ENCODE measurements around the gene NDUFV3. TPM values are rescaled to one million over a fixed set of nuclear protein-coding genes. Genes with fewer than 3 reads are reported as not detected.

NDUFV3 gene
- total and polyA plus RNA-seq, 2 of the 8 experiments (the other 6 are each of a cell fraction or from before 2014, with no cell fraction given) = 17.0 to 44.4 TPM

- no peak overlapping the region for H3K4ac ChIP-seq (replicated peaks; ENCODE audit: insufficient read length, low read depth, low read length)
- 94% methylated on average over 5 of the region's 5 CpGs; no CpG with 5 or more reads in 1 of the 2 experiments for WGBS, 2 experiments (ENCODE audit: extremely low coverage in 1 of 2, insufficient coverage in 1 of 2, insufficient read length in 1 of 2, insufficient replicate concordance in 2 of 2, low coverage in 1 of 2, low lambda C conversion rate in 2 of 2, missing lambda C conversion rate in 1 of 2)
- no peaks in the 10 kb centered on the region for H3K9me3 ChIP-seq (ENCODE audit: insufficient read depth in 2 of 2, low read depth in 1 of 2, low read length in 1 of 2)
- H3K27me3 ChIP-seq (replicated peaks in 1 of 4; ENCODE audit: control insufficient read depth in 3 of 4, extremely low read depth in 1 of 4, insufficient read depth in 3 of 4, low read length in 3 of 4) = no peaks in the 10 kb centered on the region
- H4K91ac ChIP-seq (replicated peaks; ENCODE audit: insufficient read length, low read length) = no peak overlapping the region
- no peak overlapping the region for H2BK15ac ChIP-seq (ENCODE audit: low read length)
- H3K56ac ChIP-seq (replicated peaks; ENCODE audit: insufficient read length, low read depth, low read length) = no peak overlapping the region
- POLR2A ChIA-PET (ENCODE audit: partially characterized antibody) = interaction anchor here (0.8 to 3.4 kb wide), 2 partner anchors 8 to 52 kb away, joined by 3 to 23 read pairs; partner anchors contain the start of gene WDR4
- H3K36me3 ChIP-seq (ENCODE audit: control insufficient read depth in 2 of 4, insufficient read depth in 4 of 4, low read length in 3 of 4) = no peaks in the 10 kb centered on the region
- no peak overlapping the region for H3K18ac ChIP-seq (ENCODE audit: extremely low read depth, low read length)
- no peak overlapping the region for H2BK5ac ChIP-seq (ENCODE audit: low read depth, low read length)
- H4K8ac ChIP-seq (ENCODE audit: extremely low read depth, insufficient read depth, low read length) = no peak overlapping the region
- H3K4me1 ChIP-seq (replicated peaks in 1 of 4; ENCODE audit: control insufficient read depth in 3 of 4, insufficient read depth in 4 of 4, low read length in 3 of 4) = no peaks in the 10 kb centered on the region
- H3K23ac ChIP-seq (ENCODE audit: insufficient read length) = no peak overlapping the region
- no peak overlapping the region for H4K5ac ChIP-seq (ENCODE audit: insufficient read length, low read depth, low read length)
- no peaks in the 10 kb centered on the region for H4K20me1 ChIP-seq (replicated peaks in 1 of 2; ENCODE audit: control insufficient read depth in 1 of 2, insufficient read depth in 2 of 2, low read length in 2 of 2)
- H2BK12ac ChIP-seq (ENCODE audit: low read depth, low read length) = no peak overlapping the region
- no peaks in the 10 kb centered on the region for H3K79me1 ChIP-seq (ENCODE audit: low read depth, low read length)
- CTCF ChIA-PET (ENCODE audit: partially characterized antibody) = no interaction called here
- H2BK120ac ChIP-seq (replicated peaks; ENCODE audit: low read depth, low read length) = no peak overlapping the region
- no peak overlapping the region for H3K14ac ChIP-seq (ENCODE audit: insufficient read length)
- H3K23me2 ChIP-seq (ENCODE audit: low read depth, low read length) = no peaks in the 10 kb centered on the region
- no peak overlapping the region for H3K27ac ChIP-seq (ENCODE audit: low read depth, low read length)
- no peak overlapping the region for H3K9ac ChIP-seq (replicated peaks in 1 of 4; ENCODE audit: extremely low read depth in 1 of 4, low read depth in 3 of 4, low read length in 3 of 4)
- H3K4me3 ChIP-seq (ENCODE audit: extremely low read depth in 1 of 4, insufficient read depth in 2 of 4, low read depth in 3 of 4, low read length in 4 of 4) = no peak overlapping the region
- no peak overlapping the region for H2AK5ac ChIP-seq (ENCODE audit: low read depth, low read length)
- H3K79me2 ChIP-seq (ENCODE audit: control insufficient read depth in 1 of 2, insufficient read depth in 2 of 2, low read length in 2 of 2) = no peaks in the 10 kb centered on the region
- H2BK20ac ChIP-seq (ENCODE audit: low read length) = no peak overlapping the region
- no peak for FAIRE-seq
- no peak overlapping the region for H2AFZ ChIP-seq (ENCODE audit: low read length)
- no peak for DNase-seq (ENCODE audit: low read depth in 1 of 2, low spot score in 2 of 2)
- no peak overlapping the region for H3K4me2 ChIP-seq (ENCODE audit: insufficient read depth in 1 of 2, low read depth in 2 of 2, low read length in 2 of 2)
- TF ChIP-seq TAF1 (IDR thresholded peaks at IDR 0.05; ENCODE audit: low read depth, low read length) (no peak), FOSL1 (IDR thresholded peaks at IDR 0.05; ENCODE audit: insufficient read depth, low read depth, low read length) (no peak), MAX (IDR thresholded peaks at IDR 0.05) (no peak), GTF2F1 (IDR thresholded peaks at IDR 0.05; ENCODE audit: borderline replicate concordance, low read depth, low read length) (no peak), RBBP5 (IDR thresholded peaks at IDR 0.05; ENCODE audit: borderline replicate concordance, low read depth, low read length) (no peak), EZH2 (IDR thresholded peaks at IDR 0.05; ENCODE audit: low read depth, low read length, severe bottlenecking) (no peak), GABPA (IDR thresholded peaks at IDR 0.05; ENCODE audit: borderline replicate concordance, insufficient read depth, low read length) (no peak), BCL11A (IDR thresholded peaks at IDR 0.05; ENCODE audit: low read depth in 2 of 2, low read length in 2 of 2) (no peak), CTBP2 (IDR thresholded peaks at IDR 0.05; ENCODE audit: borderline replicate concordance, insufficient read depth, insufficient read length, low read length) (no peak), ASH2L (IDR thresholded peaks at IDR 0.05; ENCODE audit: low read length) (no peak), KDM5A (IDR thresholded peaks at IDR 0.05; ENCODE audit: low read length) (no peak), YY1 (IDR thresholded peaks at IDR 0.05; ENCODE audit: low read depth, low read length) (no peak), RXRA (IDR thresholded peaks at IDR 0.05; ENCODE audit: insufficient read depth, low read depth, low read length) (no peak), TAF7 (optimal IDR thresholded peaks at IDR 0.05; ENCODE audit: borderline replicate concordance, low read depth, low read length) (no peak), NRF1 (IDR thresholded peaks at IDR 0.05; ENCODE audit: low read depth, low read length) (no peak)
Measured at GRCh38 chr21:42887326-42887725, 5.8 kb upstream of the NDUFV3 start.

Data from H1 (cell line).